ENCODE data around the gene IRF2.

The IRF2 gene

DNA sequence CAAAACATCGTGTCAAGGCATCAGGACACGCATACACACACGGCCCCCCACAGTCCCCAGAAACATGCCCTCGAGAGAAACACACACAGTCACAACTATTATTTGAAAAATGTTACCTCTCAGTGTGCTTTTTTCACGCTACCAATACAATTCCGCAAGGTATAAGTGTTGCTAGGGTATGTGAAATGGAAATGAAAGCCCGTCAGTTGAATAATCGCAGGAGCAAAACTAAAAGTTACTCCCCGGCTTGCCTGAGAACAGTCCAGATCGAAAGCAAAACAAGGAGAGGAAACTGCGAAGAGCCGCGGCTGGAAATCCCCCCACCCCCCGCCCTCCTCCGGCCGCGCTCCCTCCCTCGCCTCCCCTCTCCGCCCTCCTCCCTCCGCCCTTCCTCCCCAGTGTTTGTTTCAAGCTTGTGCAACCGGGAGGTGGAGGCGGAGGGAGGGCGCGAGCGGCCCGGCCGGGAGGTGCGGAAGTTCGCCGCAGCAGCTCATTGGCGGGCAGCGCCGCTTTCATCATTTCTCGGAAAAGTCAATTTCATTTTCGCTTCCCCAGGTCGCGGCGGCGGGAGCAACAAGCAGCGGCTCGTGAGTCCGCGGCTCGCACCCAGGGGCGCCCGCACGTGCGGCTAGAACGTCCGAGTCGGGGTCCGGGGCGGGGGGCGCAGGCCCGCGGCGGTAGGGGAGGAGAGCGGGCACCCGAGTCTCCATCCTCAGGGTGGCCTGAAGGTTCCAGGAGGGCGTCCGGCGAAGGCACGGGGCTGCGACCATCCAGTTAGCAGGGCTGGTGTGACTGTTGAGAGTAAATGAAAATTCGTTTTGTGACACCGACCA, at the start of gene IRF2:
TSS of gene IRF2 (minus strand) at position 288 of the 833 bp plus-strand sequence. CDS start 45,486 bp downstream, outside the sequence.
- Histone ChIP-seq H3K9ac (ENCODE audit: low read depth in 1 of 2, low read length in 2 of 2) (peak within 1 kb of the TSS; percentile 98 to 100), H3K4me3 (ENCODE audit: low read length in 2 of 2) (peak within 1 kb of the TSS; percentile 98 to 99), H3K9me3 (ENCODE audit: control insufficient read depth in 2 of 2, low read length in 2 of 2) (no peaks in the 10 kb centered on the region), H3K27me3 (ENCODE audit: control insufficient read depth in 2 of 2, insufficient read depth in 2 of 2, low read length in 2 of 2) (no peaks in the 10 kb centered on the region), H3K4me1 (ENCODE audit: control insufficient read depth in 2 of 2, insufficient read depth in 2 of 2, low read length in 2 of 2) (peaks cover 25 to 37% of the 10 kb centered on the region in 2 donors), H3K36me3 (ENCODE audit: control insufficient read depth in 2 of 2, insufficient read depth in 2 of 2, low read length in 2 of 2) (no peaks in the 10 kb centered on the region), H3K27ac (ENCODE audit: low read depth in 2 of 2, low read length in 2 of 2) (peak within 1 kb of the TSS; percentile 98 to 99)

DNA sequence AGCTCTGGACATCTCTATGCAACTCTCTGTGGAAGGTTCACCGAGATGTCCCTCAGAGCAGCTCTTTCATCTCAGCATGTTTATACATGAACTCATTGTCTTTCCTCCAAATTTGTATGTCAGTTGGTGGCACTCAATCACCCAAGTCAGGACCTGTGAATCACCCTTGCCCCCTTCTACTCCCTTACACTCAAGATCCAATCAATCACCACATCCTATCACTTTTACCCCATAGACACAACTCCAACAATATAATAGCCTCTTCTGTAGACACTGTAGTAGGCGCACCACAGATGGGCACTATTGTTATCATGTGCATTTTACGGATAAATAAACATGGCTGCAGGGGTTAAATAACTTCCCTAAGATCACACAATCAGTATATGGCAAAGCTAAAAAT, 41.3 kb upstream of the IRF2 start:
- H3K27ac ChIP-seq (ENCODE audit: low read depth in 2 of 2, low read length in 2 of 2): no peak overlapping the region
- no peaks in the 10 kb centered on the region for H3K27me3 ChIP-seq (ENCODE audit: control insufficient read depth in 2 of 2, insufficient read depth in 2 of 2, low read length in 2 of 2)
- H3K4me3 ChIP-seq (ENCODE audit: low read length in 2 of 2): no peak overlapping the region
- no peak overlapping the region for H3K9ac ChIP-seq (ENCODE audit: low read depth in 1 of 2, low read length in 2 of 2)
- no peaks in the 10 kb centered on the region for H3K36me3 ChIP-seq (ENCODE audit: control insufficient read depth in 2 of 2, insufficient read depth in 2 of 2, low read length in 2 of 2)
- no peaks in the 10 kb centered on the region for H3K9me3 ChIP-seq (ENCODE audit: control insufficient read depth in 2 of 2, low read length in 2 of 2)
- H3K4me1 ChIP-seq (ENCODE audit: control insufficient read depth in 2 of 2, insufficient read depth in 2 of 2, low read length in 2 of 2): no peaks in the 10 kb centered on the region

DNA sequence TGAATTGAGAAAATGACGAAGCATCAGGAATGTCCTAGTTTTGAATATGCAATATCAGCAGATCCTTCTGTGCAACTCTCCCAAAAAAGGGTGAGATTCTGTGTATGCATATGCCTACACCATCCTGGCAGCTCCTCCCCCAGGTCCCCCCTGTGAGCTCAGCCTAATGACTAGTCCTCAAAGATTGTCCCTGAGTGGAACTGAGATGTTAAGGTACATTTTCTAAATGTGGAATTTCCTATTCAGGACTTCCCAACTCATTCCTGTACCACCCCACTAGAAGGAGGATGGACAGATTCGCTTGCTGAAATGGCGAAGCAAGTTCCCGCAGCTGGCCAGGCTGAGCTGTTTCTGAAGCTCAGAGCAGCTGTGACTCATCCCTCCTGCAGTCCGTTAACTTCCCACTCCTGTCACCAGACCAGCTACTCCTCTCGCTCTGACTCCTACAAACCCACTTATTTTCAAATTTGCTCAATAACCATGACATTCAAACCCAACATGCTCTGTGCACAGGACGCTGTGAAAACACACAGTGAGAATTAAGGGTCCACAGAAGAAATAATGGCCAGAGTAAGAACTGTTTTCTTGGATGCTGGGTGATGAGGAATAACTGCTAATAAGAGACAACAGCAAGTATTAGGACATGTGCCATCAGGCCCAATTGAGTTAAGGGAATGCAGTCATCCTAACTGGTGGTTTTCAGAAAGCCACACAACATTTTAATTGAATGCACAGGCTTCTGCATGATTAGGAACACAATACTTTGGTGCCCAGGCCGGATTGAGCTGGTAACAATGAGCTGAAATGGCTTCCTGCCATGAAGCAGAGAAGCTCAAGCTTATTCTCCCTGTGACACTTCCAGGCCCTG, 40.0 kb upstream of the IRF2 start:
- Histone ChIP-seq H3K4me3 (ENCODE audit: low read length in 2 of 2) (no peak overlapping the region), H3K9ac (ENCODE audit: low read depth in 1 of 2, low read length in 2 of 2) (peak overlapping the region in 1 of 2 donors; percentile 1), H3K36me3 (ENCODE audit: control insufficient read depth in 2 of 2, insufficient read depth in 2 of 2, low read length in 2 of 2) (no peaks in the 10 kb centered on the region), H3K27me3 (ENCODE audit: control insufficient read depth in 2 of 2, insufficient read depth in 2 of 2, low read length in 2 of 2) (no peaks in the 10 kb centered on the region), H3K9me3 (ENCODE audit: control insufficient read depth in 2 of 2, low read length in 2 of 2) (peaks cover 0 to 4% of the 10 kb centered on the region in 2 donors), H3K4me1 (ENCODE audit: control insufficient read depth in 2 of 2, insufficient read depth in 2 of 2, low read length in 2 of 2) (no peaks in the 10 kb centered on the region), H3K27ac (ENCODE audit: low read depth in 2 of 2, low read length in 2 of 2) (peak overlapping the region; percentile 49 to 54)

DNA sequence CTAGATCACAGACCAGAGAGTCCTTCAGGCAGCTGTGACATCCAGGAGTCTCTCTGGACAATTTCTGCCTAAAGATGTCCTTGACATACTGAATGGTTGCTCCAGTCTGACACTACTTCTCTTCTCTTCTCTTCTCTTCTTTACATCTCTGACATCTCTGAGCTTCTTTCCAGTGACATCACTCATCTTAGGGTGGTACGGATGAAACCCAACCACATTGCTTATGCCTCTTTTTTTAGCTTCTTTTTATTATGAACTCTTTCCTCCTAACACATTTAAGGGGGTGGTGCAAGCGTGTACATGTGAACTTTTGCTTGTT, 39.4 kb upstream of the IRF2 start:
- no peaks in the 10 kb centered on the region for H3K36me3 ChIP-seq (ENCODE audit: control insufficient read depth in 2 of 2, insufficient read depth in 2 of 2, low read length in 2 of 2)
- H3K9me3 ChIP-seq (ENCODE audit: control insufficient read depth in 2 of 2, low read length in 2 of 2): peaks cover 0 to 4% of the 10 kb centered on the region in 2 donors
- H3K27me3 ChIP-seq (ENCODE audit: control insufficient read depth in 2 of 2, insufficient read depth in 2 of 2, low read length in 2 of 2): no peaks in the 10 kb centered on the region
- peak overlapping the region in 1 of 2 donors; percentile 1 for H3K9ac ChIP-seq (ENCODE audit: low read depth in 1 of 2, low read length in 2 of 2)
- H3K4me3 ChIP-seq (ENCODE audit: low read length in 2 of 2): no peak overlapping the region
- no peaks in the 10 kb centered on the region for H3K4me1 ChIP-seq (ENCODE audit: control insufficient read depth in 2 of 2, insufficient read depth in 2 of 2, low read length in 2 of 2)
- H3K27ac ChIP-seq (ENCODE audit: low read depth in 2 of 2, low read length in 2 of 2): peak overlapping the region in 1 of 2 donors; percentile 49

DNA sequence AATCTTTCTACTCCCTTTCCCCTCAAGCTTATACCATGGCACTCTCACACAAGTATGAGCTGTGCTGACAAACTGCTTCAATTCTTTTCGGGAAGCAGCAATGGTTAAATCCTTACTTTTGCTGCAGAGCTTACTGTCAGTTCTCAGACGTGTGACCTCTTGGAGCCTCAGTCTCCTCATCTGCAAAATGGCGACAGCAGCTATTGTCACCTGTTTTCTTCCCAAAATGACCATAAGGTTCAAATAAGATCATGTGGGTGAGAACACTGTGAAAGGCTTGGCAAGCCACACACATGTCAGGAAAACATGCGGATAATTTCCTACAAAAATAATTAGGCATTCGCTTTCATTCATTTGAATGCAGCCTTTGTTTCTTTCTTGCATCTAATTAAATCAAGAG, 36.8 kb upstream of the IRF2 start:
- no peaks in the 10 kb centered on the region for H3K4me1 ChIP-seq (ENCODE audit: control insufficient read depth in 2 of 2, insufficient read depth in 2 of 2, low read length in 2 of 2)
- H3K36me3 ChIP-seq (ENCODE audit: control insufficient read depth in 2 of 2, insufficient read depth in 2 of 2, low read length in 2 of 2): no peaks in the 10 kb centered on the region
- no peak overlapping the region for H3K4me3 ChIP-seq (ENCODE audit: low read length in 2 of 2)
- no peak overlapping the region for H3K27ac ChIP-seq (ENCODE audit: low read depth in 2 of 2, low read length in 2 of 2)
- no peaks in the 10 kb centered on the region for H3K27me3 ChIP-seq (ENCODE audit: control insufficient read depth in 2 of 2, insufficient read depth in 2 of 2, low read length in 2 of 2)
- H3K9ac ChIP-seq (ENCODE audit: low read depth in 1 of 2, low read length in 2 of 2): no peak overlapping the region
- peaks cover 0 to 4% of the 10 kb centered on the region in 2 donors for H3K9me3 ChIP-seq (ENCODE audit: control insufficient read depth in 2 of 2, low read length in 2 of 2)

DNA sequence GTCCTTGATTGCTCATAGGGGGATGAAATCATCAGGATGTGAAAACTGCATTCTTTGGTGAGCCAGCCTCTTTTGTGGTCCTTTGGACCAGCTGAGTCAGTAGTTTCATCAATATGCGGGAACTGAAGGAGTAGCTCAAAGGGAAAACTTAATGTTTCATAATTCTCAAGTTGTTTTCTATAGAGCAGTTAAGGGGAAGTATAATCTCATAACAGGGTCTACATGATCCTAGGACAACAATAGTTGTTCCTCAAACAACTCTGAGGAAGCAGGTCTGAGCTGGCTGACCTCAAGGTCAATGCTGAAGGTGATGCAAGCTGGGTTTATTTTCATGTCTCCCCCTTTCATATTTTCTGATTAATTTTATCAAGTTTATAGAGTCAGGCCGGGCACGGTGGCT, 36.1 kb upstream of the IRF2 start:
- Histone ChIP-seq H3K4me3 (ENCODE audit: low read length in 2 of 2) (no peak overlapping the region), H3K27ac (ENCODE audit: low read depth in 2 of 2, low read length in 2 of 2) (no peak overlapping the region), H3K36me3 (ENCODE audit: control insufficient read depth in 2 of 2, insufficient read depth in 2 of 2, low read length in 2 of 2) (no peaks in the 10 kb centered on the region), H3K9me3 (ENCODE audit: control insufficient read depth in 2 of 2, low read length in 2 of 2) (peaks cover 0 to 4% of the 10 kb centered on the region in 2 donors), H3K9ac (ENCODE audit: low read depth in 1 of 2, low read length in 2 of 2) (no peak overlapping the region), H3K4me1 (ENCODE audit: control insufficient read depth in 2 of 2, insufficient read depth in 2 of 2, low read length in 2 of 2) (no peaks in the 10 kb centered on the region), H3K27me3 (ENCODE audit: control insufficient read depth in 2 of 2, insufficient read depth in 2 of 2, low read length in 2 of 2) (no peaks in the 10 kb centered on the region)

DNA sequence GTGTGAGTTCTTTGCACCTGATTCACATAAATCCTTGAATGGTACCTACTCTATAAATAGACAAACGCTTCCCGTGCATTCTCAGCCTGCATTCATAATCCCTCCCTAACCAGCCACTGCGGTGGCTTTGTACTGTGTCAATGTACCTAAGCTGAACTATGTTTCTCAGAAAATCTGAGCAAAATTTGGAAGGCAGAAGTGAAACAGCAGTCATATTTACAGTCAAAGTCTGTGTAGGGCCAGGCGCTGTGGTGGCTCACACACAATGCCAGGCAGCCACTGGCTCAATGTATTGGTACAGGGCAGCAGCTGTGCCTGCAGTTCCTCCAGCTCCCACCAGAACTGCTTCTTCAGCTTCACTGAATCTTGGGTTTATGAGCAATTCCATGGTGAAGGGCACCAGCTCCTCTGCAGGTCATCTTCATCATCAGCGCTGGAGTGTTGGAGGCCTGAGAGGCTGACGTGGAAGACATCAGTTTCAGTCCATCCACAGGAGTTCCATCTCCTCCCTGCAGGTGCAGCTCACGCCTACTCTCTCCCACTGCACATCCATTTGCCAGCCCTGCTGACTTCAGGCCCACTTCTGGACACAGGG, 32.3 kb upstream of the IRF2 start:
- Histone ChIP-seq H3K4me1 (ENCODE audit: control insufficient read depth in 2 of 2, insufficient read depth in 2 of 2, low read length in 2 of 2) (no peaks in the 10 kb centered on the region), H3K27me3 (ENCODE audit: control insufficient read depth in 2 of 2, insufficient read depth in 2 of 2, low read length in 2 of 2) (no peaks in the 10 kb centered on the region), H3K36me3 (ENCODE audit: control insufficient read depth in 2 of 2, insufficient read depth in 2 of 2, low read length in 2 of 2) (no peaks in the 10 kb centered on the region), H3K27ac (ENCODE audit: low read depth in 2 of 2, low read length in 2 of 2) (peak overlapping the region in 1 of 2 donors; percentile 23), H3K4me3 (ENCODE audit: low read length in 2 of 2) (no peak overlapping the region), H3K9me3 (ENCODE audit: control insufficient read depth in 2 of 2, low read length in 2 of 2) (peaks cover 0 to 4% of the 10 kb centered on the region in 2 donors), H3K9ac (ENCODE audit: low read depth in 1 of 2, low read length in 2 of 2) (no peak overlapping the region)

DNA sequence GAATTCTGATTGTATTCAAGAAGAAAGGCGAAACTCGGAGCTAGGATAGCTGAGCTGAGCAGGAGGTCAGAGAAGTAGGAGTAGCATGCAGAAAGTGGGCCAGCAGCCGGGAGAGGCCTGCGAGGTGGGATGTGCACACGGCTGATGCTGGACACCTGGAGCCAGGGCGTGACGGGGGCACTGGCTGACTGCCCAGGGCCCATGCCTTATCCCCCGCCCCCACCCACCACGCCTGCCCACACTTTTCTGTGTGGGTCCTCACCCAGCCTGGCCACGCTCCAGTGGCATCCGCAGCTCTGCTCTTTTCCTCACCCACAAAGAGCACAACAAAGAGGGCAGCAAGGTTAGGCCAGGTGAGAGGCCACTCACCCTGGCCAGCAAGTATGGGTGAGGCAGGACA, 30.0 kb upstream of the IRF2 start:
- Histone ChIP-seq H3K4me1 (ENCODE audit: control insufficient read depth in 2 of 2, insufficient read depth in 2 of 2, low read length in 2 of 2) (no peaks in the 10 kb centered on the region), H3K27me3 (ENCODE audit: control insufficient read depth in 2 of 2, insufficient read depth in 2 of 2, low read length in 2 of 2) (no peaks in the 10 kb centered on the region), H3K4me3 (ENCODE audit: low read length in 2 of 2) (no peak overlapping the region), H3K36me3 (ENCODE audit: control insufficient read depth in 2 of 2, insufficient read depth in 2 of 2, low read length in 2 of 2) (no peaks in the 10 kb centered on the region), H3K9me3 (ENCODE audit: control insufficient read depth in 2 of 2, low read length in 2 of 2) (no peaks in the 10 kb centered on the region), H3K9ac (ENCODE audit: low read depth in 1 of 2, low read length in 2 of 2) (no peak overlapping the region), H3K27ac (ENCODE audit: low read depth in 2 of 2, low read length in 2 of 2) (no peak overlapping the region)

DNA sequence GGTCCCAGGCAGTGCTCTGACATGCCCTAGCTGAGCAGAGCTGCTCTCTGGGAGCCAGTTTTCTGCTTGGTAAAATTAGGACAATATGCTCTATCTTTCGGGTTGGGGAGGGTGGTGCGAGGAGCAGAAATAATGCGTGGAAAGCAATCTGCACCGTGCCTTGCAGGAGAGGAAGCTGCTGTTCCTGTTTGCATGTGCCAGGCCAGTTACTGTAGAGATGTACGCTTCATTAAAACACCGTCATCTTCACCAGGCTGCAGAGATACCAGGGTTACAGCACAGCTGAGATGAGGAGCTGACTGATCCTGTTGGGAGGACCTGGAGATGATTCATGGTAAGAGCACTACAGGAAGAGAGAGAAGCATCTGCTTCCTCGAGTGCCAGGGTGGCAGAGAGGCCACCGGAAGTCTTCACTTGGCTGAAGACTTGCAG, 29.5 kb upstream of the IRF2 start:
- Histone ChIP-seq H3K9me3 (ENCODE audit: control insufficient read depth in 2 of 2, low read length in 2 of 2) (no peaks in the 10 kb centered on the region), H3K9ac (ENCODE audit: low read depth in 1 of 2, low read length in 2 of 2) (no peak overlapping the region), H3K27ac (ENCODE audit: low read depth in 2 of 2, low read length in 2 of 2) (no peak overlapping the region), H3K36me3 (ENCODE audit: control insufficient read depth in 2 of 2, insufficient read depth in 2 of 2, low read length in 2 of 2) (no peaks in the 10 kb centered on the region), H3K4me1 (ENCODE audit: control insufficient read depth in 2 of 2, insufficient read depth in 2 of 2, low read length in 2 of 2) (no peaks in the 10 kb centered on the region), H3K4me3 (ENCODE audit: low read length in 2 of 2) (no peak overlapping the region), H3K27me3 (ENCODE audit: control insufficient read depth in 2 of 2, insufficient read depth in 2 of 2, low read length in 2 of 2) (no peaks in the 10 kb centered on the region)

All from mucosa of rectum (tissue), 2 donors.